ENCODE measurements around the gene RAB3C.

RAB3C gene

DNA sequence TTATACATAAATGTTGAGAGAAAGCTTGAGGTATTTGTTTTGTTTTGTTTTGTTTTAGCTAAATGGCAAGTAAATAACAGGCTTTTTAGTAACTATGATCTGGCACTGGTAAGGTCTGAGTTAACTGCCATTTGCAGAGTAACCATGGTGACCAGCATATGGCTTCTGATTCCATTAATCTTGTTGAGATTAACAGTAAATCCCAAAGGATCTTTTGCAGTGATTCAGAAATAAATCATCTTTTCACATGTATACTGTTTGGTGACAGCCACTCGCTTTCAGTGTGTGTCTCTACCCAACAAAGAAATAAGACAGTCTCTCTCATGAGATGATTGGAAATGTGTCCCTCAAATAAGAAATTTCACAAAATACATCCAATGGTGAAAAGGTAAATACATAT is 235.6 kb downstream of the RAB3C start:
- H3K4me3 ChIP-seq (ENCODE audit: low read depth, low read length), result no peak overlapping the region

DNA sequence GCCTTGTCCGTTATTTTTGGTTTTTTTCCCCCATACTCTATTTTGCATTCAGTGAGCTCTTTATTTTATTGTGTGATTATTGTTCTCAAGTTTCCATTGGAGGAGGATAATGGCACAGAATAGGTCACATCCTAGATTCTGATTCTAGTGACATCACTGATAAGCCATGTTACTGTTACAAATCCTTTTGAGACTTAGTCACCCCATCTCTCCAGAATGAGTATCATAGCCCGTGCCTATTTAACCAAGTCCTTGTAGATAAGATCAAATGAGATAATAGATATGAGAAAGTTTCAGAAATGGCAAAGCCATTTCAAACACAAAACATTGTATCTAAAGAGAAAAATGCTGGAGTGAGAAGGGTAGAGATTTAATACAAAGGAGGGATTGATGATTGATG is 242.6 kb downstream of the RAB3C start:
- H3K4me3 ChIP-seq (ENCODE audit: low read depth, low read length), result no peak overlapping the region

DNA sequence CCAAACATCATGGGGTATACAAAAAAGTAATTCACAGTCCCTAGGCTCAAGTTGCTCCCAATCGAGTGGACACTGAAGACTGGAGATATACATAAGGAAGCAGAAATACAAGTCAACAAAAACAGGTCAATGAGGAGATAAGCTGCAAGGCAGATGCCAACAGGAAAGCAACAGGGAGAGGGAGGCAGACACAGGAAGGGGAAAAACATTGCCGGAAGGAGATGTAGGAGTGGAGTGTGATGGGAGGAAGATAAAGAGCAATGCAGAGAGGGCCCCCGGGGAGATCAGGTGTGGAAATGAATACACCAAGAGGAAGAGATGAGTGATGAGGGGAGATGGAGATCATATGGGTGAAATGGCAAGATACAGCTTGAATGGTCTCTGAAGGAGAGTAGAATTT is 243.0 kb downstream of the RAB3C start:
- H3K4me3 ChIP-seq (ENCODE audit: low read depth, low read length), result no peak overlapping the region

DNA sequence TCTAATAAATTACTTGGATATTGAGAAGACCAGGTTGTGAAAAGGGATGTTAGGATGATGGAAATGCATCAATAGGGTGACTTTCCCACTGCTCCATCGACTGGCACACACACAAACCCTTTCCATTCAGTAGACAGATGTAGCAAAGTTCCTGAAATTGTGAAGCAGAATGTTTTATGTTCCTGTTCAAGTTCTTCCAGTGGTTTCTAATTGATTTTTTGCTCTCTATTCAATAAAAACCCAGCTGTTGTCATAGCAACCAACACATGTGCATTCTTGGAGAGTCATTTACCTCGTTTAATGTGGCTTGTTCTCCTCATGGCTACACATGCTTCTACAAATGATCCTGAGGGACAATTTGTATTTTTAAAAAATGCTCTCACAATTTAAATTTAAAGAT is 244.6 kb downstream of the RAB3C start:
- H3K4me3 ChIP-seq (ENCODE audit: low read depth, low read length), result no peak overlapping the region

DNA sequence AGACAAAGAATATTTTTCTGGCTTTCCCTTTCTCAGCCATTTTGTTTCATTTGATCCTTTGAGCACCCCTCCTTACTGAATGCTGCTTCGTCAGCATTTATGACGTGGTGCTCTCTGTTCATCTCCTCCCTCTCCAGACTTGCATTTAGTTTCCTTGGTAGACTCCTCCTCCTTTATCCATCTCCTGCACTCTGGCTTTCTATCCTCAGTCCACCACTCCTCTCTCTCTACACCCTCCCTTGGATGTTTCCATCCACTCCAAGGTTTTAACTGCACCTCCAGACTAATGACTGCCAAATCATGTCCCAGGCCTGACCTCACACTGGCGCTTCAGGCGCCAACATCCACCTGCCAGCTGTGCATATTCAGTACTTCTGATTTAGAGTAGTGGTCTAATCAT is 245.4 kb downstream of the RAB3C start:
- no peak overlapping the region for H3K4me3 ChIP-seq (ENCODE audit: low read depth, low read length)

DNA sequence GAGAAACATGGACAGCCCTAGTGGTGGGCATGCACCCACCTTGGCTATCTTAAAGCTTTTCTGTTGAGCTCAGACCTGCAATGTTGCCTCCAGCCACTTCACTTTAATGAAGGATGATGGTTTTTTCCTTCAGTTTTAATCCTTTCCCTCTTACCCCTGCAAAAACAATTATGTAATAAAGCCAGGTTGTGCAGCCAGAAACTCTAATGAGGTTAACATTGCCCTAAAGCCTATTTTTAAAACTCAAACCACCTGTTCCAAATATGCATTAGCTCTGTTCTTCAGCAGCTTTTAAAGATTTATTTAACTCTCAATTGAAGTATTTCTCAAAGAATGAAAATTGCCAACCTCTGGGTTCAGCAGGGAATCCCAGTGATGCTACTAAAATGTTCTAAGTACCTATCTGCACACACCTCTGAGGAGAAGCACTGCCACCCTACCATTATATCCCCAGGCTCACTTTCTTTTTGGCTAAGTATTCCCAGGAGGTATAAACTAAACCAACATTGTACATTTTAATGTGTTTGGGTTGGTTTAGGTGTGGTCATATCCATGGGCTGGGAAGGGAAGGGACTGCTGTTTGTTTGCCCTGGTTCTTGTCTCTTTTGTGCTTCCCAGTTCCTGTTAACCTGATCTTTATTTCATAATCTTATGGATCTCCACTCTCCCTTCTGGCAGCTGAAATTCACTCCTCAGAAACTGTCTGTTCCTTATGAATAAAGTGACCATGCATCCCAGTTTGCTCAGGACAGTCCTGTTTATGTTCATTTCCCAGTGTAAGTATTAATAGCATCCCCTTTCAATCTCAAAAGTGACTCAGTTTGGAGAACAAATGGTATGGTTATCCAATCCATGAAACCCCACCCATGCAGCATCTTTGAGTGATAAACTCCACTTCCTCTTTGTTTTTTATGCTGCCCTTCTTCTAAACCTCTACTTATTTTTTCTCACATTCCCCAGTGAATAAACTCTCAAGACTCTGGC is 251.7 kb downstream of the RAB3C start:
- H3K4me3 ChIP-seq (ENCODE audit: low read depth, low read length), result no peak overlapping the region

DNA sequence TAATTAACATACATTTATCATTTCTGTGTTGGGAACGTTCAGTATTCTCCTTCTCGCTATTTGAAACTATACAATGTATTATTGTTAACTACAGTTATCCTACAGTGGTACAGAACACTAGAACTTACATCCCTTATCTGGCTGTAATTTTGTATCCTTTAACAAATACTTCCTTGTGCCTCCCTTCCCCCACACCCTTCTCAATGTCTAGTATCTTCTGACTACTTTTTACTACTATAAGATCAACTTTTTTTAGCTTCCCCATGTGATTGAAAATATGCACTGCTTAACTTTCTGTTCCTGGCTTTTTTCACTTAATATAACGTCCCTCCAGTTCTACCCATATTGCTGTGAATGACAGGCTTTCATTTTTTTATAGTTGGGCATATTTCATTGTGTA is 253.5 kb downstream of the RAB3C start:
- H3K4me3 ChIP-seq (ENCODE audit: low read depth, low read length), result no peak overlapping the region

DNA sequence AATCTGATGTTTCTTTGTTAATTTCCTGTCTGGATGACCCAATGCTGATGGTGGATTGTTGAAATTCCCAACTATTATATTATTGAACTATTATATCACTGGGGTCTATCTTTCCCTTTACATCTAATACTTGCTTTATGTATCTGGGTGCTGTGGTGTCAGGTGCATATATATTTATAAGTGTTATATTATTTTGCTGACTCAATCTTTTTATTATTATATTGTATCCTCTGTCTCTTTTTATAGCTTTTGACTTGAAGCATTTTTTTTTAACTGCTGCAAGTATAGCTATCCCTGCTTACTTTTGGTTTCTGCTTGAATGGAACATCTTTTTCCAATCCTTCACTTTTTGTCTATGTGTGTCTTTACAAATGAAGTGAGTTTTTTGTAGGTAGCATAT is 255.9 kb downstream of the RAB3C start:
- H3K4me3 ChIP-seq (ENCODE audit: low read depth, low read length), result no peak overlapping the region

DNA sequence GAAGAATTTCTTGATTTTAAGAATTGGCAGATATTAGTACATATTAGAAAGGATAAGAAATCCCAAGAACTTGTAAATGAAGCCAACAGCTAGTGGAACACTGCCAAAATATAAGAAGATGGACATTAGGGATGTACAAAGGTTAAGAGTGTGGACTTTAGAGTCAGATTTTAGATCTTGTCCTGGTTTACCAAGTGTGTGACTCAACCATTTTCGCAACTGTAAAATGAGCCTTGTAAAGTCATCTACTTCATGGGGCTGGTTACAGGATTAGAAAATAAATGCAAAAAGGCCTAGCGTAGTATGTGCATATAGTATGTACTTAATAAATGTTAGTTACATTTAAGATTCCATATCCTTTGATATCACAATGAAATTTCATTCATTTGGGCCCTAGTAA is 260.0 kb downstream of the RAB3C start:
- H3K4me3 ChIP-seq (ENCODE audit: low read depth, low read length), result no peak overlapping the region

DNA sequence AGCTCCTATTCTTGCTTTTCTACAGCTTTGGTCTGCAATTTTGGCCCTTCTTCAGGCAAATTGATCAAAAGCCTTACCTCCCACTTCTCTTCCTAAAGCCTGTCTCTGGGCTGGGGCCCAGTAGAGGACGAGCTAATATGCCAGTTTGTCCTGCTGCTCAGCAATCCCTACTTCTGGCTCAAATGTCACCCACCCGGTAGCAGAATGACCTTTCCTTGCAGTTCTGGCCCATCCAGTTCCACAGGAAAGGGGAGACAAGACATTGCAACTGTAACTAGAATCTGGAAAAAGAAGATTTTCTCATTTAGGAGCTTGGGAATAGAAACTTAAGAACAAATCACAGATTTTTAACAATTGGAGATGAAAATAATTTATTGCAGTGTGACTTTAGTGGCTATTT is 261.5 kb downstream of the RAB3C start:
- H3K4me3 ChIP-seq (ENCODE audit: low read depth, low read length), result no peak overlapping the region

DNA sequence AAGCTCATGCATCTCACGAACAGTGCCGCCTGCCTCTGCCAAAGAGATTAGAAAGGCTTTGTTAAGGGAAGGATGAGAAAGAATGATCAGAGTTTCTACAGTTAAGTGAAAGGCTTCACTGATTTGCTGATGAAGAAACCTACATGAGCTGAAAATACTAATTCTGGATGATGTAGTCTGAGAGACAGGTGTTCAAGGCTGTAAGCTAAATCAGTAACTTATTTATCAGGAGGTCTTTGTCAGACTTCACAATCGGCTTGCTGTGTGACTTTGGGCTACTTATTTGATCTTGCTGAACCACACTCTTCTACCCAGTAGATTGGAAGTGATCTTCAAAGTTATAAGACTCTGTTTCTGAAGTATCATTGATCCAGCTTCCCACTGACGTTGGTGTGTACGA is 264.2 kb downstream of the RAB3C start:
- H3K4me3 ChIP-seq (ENCODE audit: low read depth, low read length), result no peak overlapping the region

DNA sequence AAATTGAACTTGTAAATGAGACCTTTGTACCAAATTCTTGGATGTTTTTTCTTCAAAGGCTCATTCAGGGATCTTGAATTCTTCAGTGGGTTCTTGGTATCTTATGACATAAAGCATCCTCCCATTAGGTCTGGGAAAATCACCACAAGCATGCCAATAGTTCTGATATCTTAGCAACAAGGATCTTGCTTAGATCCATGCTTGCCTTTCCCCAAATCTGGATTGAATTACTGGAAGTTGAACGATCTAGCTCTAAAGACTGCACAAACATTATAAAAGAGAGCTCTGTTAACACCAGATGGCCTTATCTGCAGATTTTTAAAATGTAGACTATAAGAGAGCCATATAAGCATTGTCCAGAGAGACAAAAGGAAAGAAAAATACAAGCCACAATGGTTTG is 266.3 kb downstream of the RAB3C start:
- H3K4me3 ChIP-seq (ENCODE audit: low read depth, low read length), result no peak overlapping the region

DNA sequence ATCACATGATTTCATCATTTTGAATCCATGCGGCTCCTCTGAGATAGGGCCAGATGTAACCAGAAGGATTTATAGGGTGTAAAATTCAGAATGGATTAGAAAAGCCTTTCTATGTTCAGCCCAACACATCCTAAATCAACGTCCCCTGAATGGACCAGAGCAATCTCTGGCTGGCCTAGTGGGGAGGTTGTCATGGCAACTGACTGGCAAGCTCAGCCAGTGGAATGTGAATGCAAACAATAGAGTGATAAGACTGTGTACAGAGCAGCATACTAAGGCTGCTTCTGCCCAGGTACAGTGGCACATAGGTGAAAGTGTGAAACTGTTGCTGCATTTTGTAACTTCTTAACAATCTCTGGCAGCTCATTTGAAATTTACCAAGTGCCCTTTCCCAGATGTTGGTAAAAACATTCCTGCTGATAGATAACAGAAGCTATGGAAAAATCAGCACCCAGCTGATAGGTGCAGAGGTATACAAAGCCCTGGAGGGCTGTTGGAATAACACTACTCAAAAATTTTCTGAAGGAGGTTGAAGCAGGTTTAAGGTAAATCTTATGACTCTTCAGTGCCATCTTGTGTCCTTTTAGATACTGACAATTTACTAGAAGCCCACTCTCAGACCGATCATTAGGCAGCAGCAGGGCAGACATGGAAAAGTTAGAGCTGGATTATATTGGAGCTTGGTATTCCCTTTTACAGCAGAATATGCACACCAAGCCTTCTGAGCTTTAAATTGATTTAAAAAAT is 267.2 kb downstream of the RAB3C start:
- no peak overlapping the region for H3K4me3 ChIP-seq (ENCODE audit: low read depth, low read length)

DNA sequence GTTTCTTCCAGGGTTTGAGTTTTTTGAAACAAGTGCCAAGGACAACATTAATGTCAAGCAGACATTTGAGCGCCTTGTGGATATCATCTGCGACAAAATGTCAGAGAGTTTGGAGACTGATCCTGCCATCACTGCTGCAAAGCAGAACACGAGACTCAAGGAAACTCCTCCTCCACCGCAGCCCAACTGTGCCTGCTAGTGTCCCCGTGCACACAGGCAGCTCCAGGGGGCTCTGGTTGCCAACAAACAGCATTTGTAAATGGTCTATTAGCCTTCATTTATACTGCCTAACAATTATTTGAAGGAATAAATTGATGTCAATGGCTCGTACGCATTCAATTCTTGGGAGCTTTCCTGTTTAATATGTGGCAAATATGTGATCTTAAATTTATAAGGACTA is 268.3 kb downstream of the RAB3C start:
- H3K4me3 ChIP-seq (ENCODE audit: low read depth, low read length), result no peak overlapping the region

DNA sequence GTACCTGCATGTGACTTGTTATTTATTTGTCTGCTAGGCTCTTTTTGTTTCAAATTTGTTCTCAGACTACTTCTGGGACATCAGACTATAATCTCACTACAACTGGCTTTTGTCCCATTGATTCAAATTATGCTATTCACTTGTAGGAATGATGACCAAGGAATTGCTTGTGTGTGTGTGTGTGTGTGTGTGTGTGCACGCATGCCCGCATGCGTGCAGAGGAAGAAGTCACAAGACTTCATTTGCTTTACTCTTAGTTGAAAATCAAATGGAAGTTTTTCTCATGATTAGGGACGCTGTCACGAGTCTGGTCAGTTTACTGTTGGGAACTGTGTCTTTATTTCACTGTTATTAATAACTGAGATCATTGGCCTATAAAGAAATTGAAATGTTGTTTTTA is 268.7 kb downstream of the RAB3C start:
- no peak overlapping the region for H3K4me3 ChIP-seq (ENCODE audit: low read depth, low read length)

DNA sequence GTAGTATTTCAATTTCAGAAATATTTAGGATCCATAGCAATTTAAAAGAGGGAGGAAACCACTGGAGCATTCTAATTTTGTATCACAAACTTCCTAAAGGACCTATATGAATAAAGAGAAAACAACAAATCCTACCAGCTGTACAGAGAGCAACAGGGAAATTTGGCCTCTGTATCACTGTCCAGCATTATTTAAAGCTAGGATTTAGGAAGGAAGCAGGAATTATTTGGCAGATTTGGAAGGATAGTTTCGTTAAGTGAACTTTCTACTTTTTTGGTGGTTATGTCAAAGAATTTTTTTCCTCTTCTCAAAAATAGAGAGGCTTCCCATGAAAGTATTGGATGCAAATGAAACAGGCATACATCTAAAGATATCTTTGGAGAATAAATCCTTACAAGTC is 269.7 kb downstream of the RAB3C start:
- no peak overlapping the region for H3K4me3 ChIP-seq (ENCODE audit: low read depth, low read length)

DNA sequence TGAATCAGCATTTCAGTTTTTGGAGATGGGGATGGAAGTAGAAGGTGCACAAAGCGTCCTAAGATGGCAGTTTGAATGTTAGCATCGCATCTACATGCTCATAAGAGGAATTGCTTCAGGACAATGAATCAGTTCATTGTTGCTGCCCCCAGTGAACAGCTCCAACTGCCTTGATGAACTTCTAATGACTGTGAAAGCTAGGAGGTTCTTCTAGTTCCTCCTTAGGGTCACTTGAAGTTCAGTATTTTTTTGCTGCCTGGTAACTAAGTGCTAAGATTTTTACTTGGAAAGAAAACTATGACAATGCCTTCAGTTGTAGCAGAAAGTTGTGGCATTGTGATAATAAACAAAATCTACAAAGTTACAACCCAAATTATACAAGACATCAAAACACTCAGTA is 271.6 kb downstream of the RAB3C start:
- H3K4me3 ChIP-seq (ENCODE audit: low read depth, low read length), result no peak overlapping the region

DNA sequence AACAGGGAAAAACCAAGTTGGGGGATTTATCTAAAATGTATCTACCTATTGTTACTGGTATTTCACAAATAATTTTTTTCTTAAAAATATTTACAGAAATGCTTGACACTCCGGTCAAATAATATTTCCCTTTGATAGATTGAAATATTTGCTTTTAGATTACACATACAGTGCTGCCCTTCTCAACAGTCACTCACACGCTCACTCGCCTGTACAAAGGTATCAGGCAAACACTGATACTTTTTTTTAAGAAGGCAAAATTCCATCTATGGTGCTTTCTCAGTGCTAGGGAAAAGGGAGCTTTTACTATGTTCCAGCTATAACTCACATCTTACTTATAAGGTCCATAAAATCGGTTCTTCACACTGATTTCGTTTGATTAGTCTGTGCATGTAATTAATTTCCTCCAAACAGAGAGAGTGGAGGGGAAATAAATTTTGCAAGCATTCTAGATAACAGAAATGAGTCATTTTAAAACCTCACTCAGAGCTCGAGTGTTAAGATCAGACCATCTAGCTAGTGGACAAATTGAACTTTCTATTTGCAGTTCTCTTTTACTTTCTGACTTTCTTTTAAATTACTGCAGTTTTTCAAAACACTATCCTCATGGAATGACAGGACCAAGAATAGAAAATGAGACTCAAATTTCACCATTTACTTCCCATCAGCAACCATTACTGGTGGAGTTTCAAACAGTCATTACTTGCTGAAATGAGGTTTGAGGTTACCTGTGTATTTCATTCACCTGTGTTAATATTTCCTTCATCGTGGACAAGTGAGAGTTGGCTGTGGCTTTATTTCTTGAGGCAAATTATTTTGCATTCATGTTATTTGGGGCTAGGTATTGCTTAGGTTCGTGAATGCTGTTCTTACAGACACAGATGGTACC is 273.2 kb downstream of the RAB3C start:
- H3K4me3 ChIP-seq (ENCODE audit: low read depth, low read length), result no peak overlapping the region

DNA sequence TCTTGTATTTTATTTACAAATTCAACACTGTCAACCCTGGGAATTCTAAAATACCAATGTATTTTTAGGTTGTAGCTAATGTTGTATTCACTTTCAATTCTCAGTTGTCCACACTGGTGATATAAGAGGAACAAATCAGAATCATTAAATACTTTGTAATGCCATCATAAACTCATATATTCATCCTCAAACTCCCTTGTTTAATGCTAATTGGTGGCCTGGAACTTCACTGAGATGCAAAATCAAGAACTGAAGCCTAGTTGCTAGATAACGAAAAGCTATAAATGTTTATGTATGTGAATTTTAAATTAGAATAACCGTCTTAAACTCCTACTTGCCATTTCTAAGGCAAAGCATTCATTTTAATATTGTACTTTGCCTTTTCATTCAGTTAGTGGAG is 274.7 kb downstream of the RAB3C start:
- no peak overlapping the region for H3K4me3 ChIP-seq (ENCODE audit: low read depth, low read length)

DNA sequence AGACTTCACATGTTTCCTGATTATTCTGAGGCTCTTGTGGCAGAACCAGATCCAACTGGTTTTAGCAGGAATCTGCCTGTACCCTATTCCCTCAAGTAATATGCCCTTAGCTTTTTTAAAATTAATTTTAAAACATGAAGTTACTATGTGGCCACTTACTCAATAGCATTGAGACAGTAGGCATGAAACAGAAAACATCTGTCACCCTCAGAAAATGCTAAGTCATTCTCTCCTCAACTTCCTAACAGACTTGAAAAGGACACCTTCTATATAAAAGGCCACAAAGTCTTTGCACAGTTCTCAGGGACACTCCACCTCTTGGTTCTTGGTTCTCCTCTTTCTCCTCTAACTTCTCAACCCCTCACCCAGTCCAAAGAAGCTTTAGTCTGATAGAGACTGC is 277.8 kb downstream of the RAB3C start:
- no peak overlapping the region for H3K4me3 ChIP-seq (ENCODE audit: low read depth, low read length)

DNA sequence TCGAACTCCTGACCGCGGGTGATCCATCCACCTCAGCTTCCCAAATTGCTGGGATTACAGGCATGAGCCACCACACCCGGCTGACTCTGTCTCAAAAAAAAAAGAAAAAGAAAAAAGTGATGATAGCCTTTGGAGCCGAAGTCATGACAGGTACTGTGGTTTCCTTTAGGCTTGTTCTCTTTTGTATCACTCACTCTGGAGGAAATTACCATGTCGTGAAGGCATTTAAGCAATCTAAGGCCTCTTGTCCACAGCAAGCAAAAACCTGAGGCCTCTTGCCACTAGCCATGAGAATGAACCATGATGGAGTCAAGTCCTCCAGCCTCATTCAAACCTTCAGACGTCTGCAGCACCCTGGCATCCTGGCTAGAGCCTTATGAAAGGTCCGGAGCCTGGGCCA is 286.1 kb downstream of the RAB3C start:
- H3K4me3 ChIP-seq (ENCODE audit: low read depth, low read length), result no peak overlapping the region

Measured in iPS-11a (cell line).